Regular cardiac myocyte (primary cell): ENCODE measurements around the gene RAB40A. TPM values are rescaled to one million over a fixed set of nuclear protein-coding genes. Genes with fewer than 3 reads are reported as not detected.

ENCODE experiments used
- total RNA-seq: library from RNA; depleted of rRNA; stranded (reverse); fragments of >200 nt; gene quantifications from 2 replicates; pipeline ENCODE4 v1.2.3, GENCODE V29; 2014

RAB40A gene
- total RNA-seq = 0.19 and 0.28 TPM in 2 replicates

GRCh38 chrX:103519389-103519788, at the start of gene RAB40A:
TSS of gene RAB40A (minus strand) at chrX:103519489. CDS start at chrX:103500756, 18,733 bp downstream.

Other genes starting within 250 kb of the RAB40A start
- not detected in 2 replicates for gene TCEAL5, start 242.7 kb downstream of the RAB40A start, total RNA-seq
- 0.19 and 1.4 TPM in 2 replicates for gene BEX2, start 208.5 kb downstream of the RAB40A start, total RNA-seq
- gene TCEAL7, start 189.2 kb downstream of the RAB40A start, total RNA-seq = 36.2 and 58.9 TPM in 2 replicates
- gene TCEAL9, start 163.0 kb downstream of the RAB40A start, total RNA-seq = 154 and 159 TPM in 2 replicates
- 284 and 308 TPM in 2 replicates for gene BEX3, start 143.0 kb downstream of the RAB40A start, total RNA-seq
- gene TCEAL4, start 66.0 kb upstream of the RAB40A start, total RNA-seq = 40.6 and 58.9 TPM in 2 replicates
- 14.9 and 19.9 TPM in 2 replicates for gene TCEAL3, start 88.5 kb upstream of the RAB40A start, total RNA-seq
- gene TCEAL1, start 109.5 kb upstream of the RAB40A start, total RNA-seq = 16.9 and 28.5 TPM in 2 replicates
- gene MORF4L2, start 167.2 kb upstream of the RAB40A start, total RNA-seq = 1,079 and 1,122 TPM in 2 replicates
- not detected in 2 replicates for gene TMEM31, start 191.4 kb upstream of the RAB40A start, total RNA-seq